HG03439 (cell line): ENCODE results near the gene NUDT16L1.
A peak's percentile ranks its signal among the peaks of the same experiment; 100 is the strongest.

Experiments used
- ATAC-seq: cut with Tn5 transposase; IDR thresholded peaks from one replicate; pipeline ENCODE4 v1.9.1; 2021; ENCODE audit warnings: mild to moderate bottlenecking, moderate library complexity; ENCODE audit not compliant: unreplicated experiment

NUDT16L1 gene

DNA sequence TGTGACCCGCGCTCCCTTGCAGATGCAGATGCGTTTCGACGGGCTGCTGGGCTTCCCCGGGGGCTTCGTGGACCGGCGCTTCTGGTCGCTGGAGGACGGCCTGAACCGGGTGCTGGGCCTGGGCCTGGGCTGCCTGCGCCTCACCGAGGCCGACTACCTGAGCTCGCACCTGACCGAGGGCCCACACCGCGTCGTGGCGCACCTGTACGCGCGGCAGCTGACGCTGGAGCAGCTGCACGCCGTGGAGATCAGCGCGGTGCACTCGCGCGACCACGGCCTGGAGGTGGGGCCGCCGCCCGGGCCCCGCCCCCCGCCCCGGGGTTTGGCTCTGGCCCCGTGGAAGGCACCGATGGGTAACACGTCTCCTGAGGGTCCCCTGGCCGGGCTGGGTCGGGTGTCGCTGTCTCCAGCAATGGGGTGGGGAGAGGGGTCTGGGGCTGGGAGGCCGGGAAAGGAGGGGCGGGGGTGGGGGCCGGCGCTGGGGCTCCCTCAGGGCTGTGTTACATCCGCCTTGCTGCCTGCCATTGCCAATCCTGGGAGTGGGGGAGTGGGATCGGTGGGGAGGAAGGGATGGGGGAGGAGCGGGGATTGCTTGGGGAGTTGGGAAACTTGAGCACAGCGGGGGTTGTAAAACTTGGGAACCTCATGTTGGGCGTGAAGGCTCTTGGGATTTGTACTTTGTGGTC lies 737 bp downstream of the NUDT16L1 start:
- peak; percentile 0 for ATAC-seq

GRCh38 chr16:4694642-4695451 lies 1.5 kb downstream of the NUDT16L1 start:
- no peak for ATAC-seq

DNA sequence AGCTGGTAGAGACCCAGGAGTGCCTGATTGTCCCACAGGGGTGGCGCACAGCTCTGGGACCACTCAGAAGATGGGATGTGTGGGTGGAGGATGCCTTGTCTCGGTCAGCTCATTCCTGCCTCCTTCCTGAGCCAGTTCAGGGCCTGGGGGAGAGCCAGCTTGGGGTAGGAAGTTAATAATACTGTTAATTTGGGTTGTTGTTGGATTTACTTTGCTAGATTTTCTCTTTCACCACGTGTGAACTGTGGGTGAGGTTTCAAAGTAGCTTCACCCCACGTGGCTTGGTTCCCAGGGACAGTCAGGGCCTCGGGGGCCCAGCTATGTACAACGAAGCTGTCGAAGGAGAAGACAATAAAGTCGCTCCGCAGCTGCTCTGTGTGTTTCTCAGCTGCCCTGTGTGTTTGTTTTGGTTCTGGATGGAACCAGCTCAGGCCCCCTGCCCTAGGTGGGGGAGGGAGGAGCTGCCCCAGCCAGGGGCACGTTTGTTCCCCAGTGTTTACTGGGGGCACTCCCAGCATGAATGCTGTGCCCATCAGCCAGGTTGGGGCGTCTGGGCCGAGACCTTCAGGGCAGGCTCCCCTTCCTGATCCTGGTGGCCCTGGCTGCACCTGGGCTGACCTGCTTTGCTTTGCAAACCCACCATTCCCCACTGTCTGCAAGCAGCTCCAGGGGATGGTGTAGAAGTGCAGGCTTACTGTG lies 2.3 kb downstream of the NUDT16L1 start:
- ATAC-seq: no peak

- ATAC-seq: no peak
Measured at GRCh38 chr16:4696172-4696904, 3.0 kb downstream of the NUDT16L1 start.

- ATAC-seq: no peak
Measured at GRCh38 chr16:4696905-4697847, 3.8 kb downstream of the NUDT16L1 start.

- no peak for ATAC-seq
Measured at GRCh38 chr16:4697848-4698291, 4.5 kb downstream of the NUDT16L1 start.

GRCh38 chr16:4698321-4699045 lies 5.1 kb downstream of the NUDT16L1 start:
- ATAC-seq: no peak

DNA sequence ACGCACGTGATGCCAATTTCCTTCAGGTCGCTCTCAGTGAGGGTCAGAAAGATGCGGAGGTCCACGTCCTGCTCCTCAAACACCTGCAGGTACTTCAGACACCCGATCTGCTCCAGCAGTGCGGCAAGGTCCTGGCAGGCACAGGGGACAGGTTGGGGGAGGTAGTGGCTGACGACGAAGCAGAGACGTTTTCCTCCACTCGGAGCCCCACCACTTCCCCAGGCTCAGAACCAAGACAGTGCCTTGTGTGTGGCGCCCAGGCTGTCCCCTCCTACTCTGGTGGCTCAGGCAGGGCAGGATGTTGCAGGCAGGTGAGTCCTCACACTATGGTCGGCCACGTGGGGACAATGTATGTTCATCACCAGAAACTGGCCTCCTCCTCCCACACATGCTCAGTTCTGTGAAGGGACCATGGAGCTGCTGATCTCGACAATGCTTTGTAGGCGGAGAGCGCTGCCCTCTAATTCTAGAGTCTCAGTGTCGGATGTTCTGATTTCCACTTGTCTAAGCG lies 5.7 kb downstream of the NUDT16L1 start:
- ATAC-seq: no peak

DNA sequence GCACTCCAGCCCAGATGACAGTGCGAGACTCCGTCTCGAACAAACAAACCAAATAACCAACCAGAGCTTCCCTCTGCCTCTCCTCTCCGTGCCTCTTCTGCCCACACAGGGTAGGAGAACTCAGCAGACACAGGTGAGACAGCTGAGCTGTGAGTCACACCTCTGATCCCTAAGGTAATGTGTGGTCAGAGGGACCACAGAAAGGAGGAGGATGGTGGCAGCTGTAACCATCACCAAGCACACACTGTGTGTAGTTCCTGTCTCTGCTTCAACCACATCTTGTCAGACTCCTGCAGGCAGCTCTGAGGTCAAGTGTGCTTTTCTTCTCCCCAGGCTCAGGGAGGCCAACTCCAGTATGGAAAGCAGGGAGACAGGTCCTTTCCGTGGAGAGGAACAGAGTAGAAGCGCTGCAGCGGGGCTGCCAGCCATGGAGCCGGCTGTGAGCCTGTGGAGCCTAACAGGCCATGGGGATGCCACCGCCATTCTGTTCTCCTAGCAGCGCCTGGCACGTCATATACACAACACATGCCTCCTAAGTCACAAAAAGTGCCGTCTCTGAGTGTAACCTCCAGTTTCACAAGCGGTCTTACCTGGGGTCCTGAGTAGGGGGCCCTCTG lies 7.1 kb downstream of the NUDT16L1 start:
- ATAC-seq: no peak

GRCh38 chr16:4700997-4701743 lies 7.8 kb downstream of the NUDT16L1 start:
- no peak for ATAC-seq

DNA sequence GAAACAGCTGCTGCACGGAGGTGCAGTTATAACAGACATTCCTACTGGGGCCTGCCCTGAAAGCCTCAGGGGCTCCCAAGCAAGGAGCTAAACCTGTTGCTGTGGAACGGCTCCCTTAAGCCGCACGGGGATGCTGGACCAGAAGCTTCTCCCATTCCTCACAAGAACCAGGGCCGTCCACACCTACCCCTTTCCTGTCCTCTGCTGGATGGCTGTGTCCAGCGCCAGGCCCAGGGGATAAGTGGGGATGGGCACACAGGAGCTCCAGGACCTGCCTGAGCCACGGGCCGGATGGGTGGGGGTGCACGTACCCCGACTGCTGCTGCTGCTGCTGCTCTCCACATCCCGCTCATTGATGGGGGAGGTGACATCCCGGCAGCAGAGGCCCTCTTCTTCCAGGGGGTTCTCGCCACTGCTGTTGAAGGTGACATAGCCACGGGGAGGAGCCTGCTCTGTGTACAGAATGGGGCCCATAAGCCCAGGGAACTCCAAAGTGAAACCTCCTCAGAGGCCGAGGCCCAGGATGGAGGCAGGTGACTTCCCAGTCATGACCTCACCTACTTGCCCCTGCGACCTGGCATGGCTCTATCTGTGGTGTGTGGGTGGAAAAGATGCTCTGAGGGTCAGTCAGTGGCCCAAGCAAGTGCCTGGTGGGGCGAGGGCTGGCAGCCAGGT lies 8.6 kb downstream of the NUDT16L1 start:
- no peak for ATAC-seq

DNA sequence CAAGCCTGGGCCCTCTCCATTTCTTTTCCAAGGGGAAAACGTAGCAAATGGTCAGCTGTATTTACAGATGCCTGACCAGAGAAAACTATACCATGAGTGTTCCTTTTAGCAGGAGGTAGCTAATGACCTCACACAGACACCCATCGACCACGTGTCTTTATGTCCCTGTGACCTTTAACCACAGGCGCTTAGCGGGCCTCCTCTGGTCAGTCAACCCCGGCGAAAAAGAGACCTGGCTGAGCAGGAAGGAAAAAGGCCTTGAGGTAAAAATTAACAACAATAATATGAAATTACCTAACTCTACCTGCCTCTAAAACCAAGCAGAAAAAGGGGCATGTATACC lies 9.1 kb downstream of the NUDT16L1 start:
- no peak for ATAC-seq

DNA sequence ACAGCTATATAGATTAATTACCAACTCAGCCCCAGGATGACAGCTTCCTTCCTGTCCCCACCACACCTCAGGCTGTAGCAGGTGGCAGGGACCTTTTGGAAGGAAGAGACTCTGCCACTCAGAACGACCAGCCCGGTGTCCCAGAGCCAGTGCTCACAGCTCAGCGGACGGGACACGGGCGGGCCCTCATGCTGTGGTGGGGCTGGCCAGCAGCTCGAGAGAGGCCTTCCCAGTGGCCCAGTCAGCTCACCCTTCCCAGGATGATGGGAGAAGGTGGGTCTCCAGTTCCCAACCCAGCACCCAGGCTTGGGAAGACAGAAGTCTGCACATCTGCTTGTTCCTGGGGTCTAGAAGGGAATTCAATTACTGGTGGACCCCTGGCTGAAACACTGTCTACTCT lies 10.5 kb downstream of the NUDT16L1 start:
- ATAC-seq: no peak

DNA sequence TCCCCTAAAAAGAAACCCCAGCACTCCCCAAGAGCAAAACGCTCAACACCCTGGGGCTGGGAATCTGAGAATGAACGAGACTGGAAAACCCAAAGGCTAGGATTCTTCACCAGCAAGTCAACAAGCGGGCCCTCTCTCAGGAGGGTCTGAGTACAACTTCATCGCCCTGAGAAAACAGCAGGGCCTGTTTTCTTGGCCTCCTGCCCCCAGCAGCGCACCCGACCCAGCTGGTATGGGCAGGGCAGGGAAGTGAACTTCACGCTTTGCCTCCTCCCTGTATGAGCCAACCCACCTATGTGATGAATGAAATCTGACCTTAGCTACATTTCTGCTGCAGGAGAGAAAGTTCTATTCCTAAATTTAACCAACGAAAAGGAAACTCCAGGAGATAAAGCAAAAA lies 11.1 kb downstream of the NUDT16L1 start:
- no peak for ATAC-seq

- ATAC-seq: no peak
Measured at GRCh38 chr16:4704913-4705312, 11.6 kb downstream of the NUDT16L1 start.

GRCh38 chr16:4706871-4707270 lies 13.5 kb downstream of the NUDT16L1 start:
- no peak for ATAC-seq

GRCh38 chr16:4709481-4709880 lies 16.1 kb downstream of the NUDT16L1 start:
- ATAC-seq: no peak
